Mesodermal cell (in vitro differentiated cells): ENCODE results near the gene KCNJ6.
"Not testable (repeated sequence)": the region's sequence is repeated elsewhere in the genome, so short reads cannot be mapped to it uniquely, and the experiment has no call there.

Experiments
- H3K27ac ChIP-seq: 2 replicates; pipeline ENCODE4 v1.7.0; 2013; ENCODE audit warnings: mild to moderate bottlenecking, low read depth, low read length, moderate library complexity; ENCODE audit not compliant: severe bottlenecking
- H3K36me3 ChIP-seq: 2 replicates; pipeline ENCODE4 v1.7.1; 2013; ENCODE audit warnings: mild to moderate bottlenecking, low read length, moderate library complexity; ENCODE audit not compliant: control insufficient read depth, insufficient read depth
- H3K4me1 ChIP-seq: one replicate; pipeline ENCODE4 v1.7.1; 2013; ENCODE audit warnings: mild to moderate bottlenecking, low read length; ENCODE audit not compliant: insufficient read depth, control insufficient read depth, poor library complexity, severe bottlenecking
- H3K4me3 ChIP-seq: 2 replicates; pipeline ENCODE4 v1.7.0; 2013; ENCODE audit warnings: low read length, control low read depth, mild to moderate bottlenecking; ENCODE audit not compliant: insufficient read depth, poor library complexity, severe bottlenecking; ENCODE audit errors: extremely low read depth
- H3K9me3 ChIP-seq: 2 replicates; pipeline ENCODE4 v1.7.1; 2013; ENCODE audit warnings: mild to moderate bottlenecking, low read length, moderate library complexity; ENCODE audit not compliant: control insufficient read depth
- WGBS, 2 experiments: methylation state at CpG; one replicate each; pipeline ENCODE4 v1.1.5; 2013; ENCODE audit warnings: missing lambda C conversion rate in 2 of 2; ENCODE audit not compliant: insufficient coverage in 2 of 2; 5-methylcytosine and 5-hydroxymethylcytosine counted together

KCNJ6 gene

GRCh38 chr21:37588644-37589043, 327.6 kb downstream of the KCNJ6 start:
- not testable (repeated sequence) for H3K9me3 ChIP-seq, H3K36me3 ChIP-seq, H3K4me3 ChIP-seq, H3K4me1 ChIP-seq, H3K27ac ChIP-seq
- WGBS, 2 experiments, result 92% methylated on average over 2 of the region's 8 CpGs; no CpG with 5 or more reads in 1 of the 2 experiments

GRCh38 chr21:37587635-37588177, 328.6 kb downstream of the KCNJ6 start:
- 83 to 93% methylated on average over 3 to 4 of the region's 5 CpGs for WGBS, 2 experiments
- Histone ChIP-seq H3K27ac (no peak overlapping the region), H3K4me1 (peaks cover 3% of the 10 kb centered on the region)

GRCh38 chr21:37587203-37587602, 329.1 kb downstream of the KCNJ6 start:
- H3K4me1 ChIP-seq, result no peaks in the 10 kb centered on the region
- H3K27ac ChIP-seq, result no peak overlapping the region
- H3K9me3 ChIP-seq, result no peaks in the 10 kb centered on the region
- H3K4me3 ChIP-seq, result no peak overlapping the region
- no peaks in the 10 kb centered on the region for H3K36me3 ChIP-seq
- 90 to 98% methylated on average over 4 of the region's 4 CpGs for WGBS, 2 experiments

More at GRCh38 chr21:37587635-37588177, 328.6 kb downstream of the KCNJ6 start:
- H3K4me3 ChIP-seq, result no peak overlapping the region
- H3K36me3 ChIP-seq, result no peaks in the 10 kb centered on the region
- no peaks in the 10 kb centered on the region for H3K9me3 ChIP-seq

- Histone ChIP-seq H3K4me1 (no peaks in the 10 kb centered on the region), H3K4me3 (no peak overlapping the region), H3K27ac (no peak overlapping the region), H3K36me3 (no peaks in the 10 kb centered on the region), H3K9me3 (peaks cover 17% of the 10 kb centered on the region)
- 75 to 85% methylated on average over 1 to 4 of the region's 5 CpGs for WGBS, 2 experiments
Measured at GRCh38 chr21:37582590-37582989, 333.7 kb downstream of the KCNJ6 start.

GRCh38 chr21:37580666-37581065, 335.6 kb downstream of the KCNJ6 start:
- Histone ChIP-seq H3K4me1 (no peaks in the 10 kb centered on the region), H3K27ac (no peak overlapping the region), H3K36me3 (no peaks in the 10 kb centered on the region), H3K4me3 (no peak overlapping the region), H3K9me3 (peaks cover 18% of the 10 kb centered on the region)
- WGBS, 2 experiments, result 79 to 93% methylated on average over 2 of the region's 3 CpGs

GRCh38 chr21:37579356-37579755, 336.9 kb downstream of the KCNJ6 start:
- Histone ChIP-seq H3K9me3 (peaks cover 18% of the 10 kb centered on the region), H3K36me3 (no peaks in the 10 kb centered on the region), H3K4me3 (no peak overlapping the region), H3K4me1 (no peaks in the 10 kb centered on the region), H3K27ac (no peak overlapping the region)
- WGBS, 2 experiments, result 100% methylated on average over 1 of the region's 1 CpG; no CpG with 5 or more reads in 1 of the 2 experiments

GRCh38 chr21:37578471-37579126, 337.7 kb downstream of the KCNJ6 start:
- H3K27ac ChIP-seq, result no peak overlapping the region
- no peak overlapping the region for H3K4me3 ChIP-seq
- WGBS, 2 experiments, result no CpG with 5 or more reads among the region's 2 CpGs
- no peaks in the 10 kb centered on the region for H3K4me1 ChIP-seq
- no peaks in the 10 kb centered on the region for H3K36me3 ChIP-seq
- H3K9me3 ChIP-seq, result peaks cover 18% of the 10 kb centered on the region

GRCh38 chr21:37576929-37577328, 339.3 kb downstream of the KCNJ6 start:
- H3K4me3 ChIP-seq, result not testable (repeated sequence)
- no CpG with 5 or more reads among the region's 1 CpG for WGBS, 2 experiments

GRCh38 chr21:37575580-37575979, 340.7 kb downstream of the KCNJ6 start:
- H3K9me3 ChIP-seq, result peaks cover 18% of the 10 kb centered on the region
- no peak overlapping the region for H3K27ac ChIP-seq
- H3K4me1 ChIP-seq, result no peaks in the 10 kb centered on the region
- no peaks in the 10 kb centered on the region for H3K36me3 ChIP-seq
- H3K4me3 ChIP-seq, result no peak overlapping the region
- 94 to 96% methylated on average over 10 to 11 of the region's 11 CpGs for WGBS, 2 experiments

More at GRCh38 chr21:37576929-37577328, 339.3 kb downstream of the KCNJ6 start:
- H3K36me3 ChIP-seq, H3K4me1 ChIP-seq, H3K27ac ChIP-seq: not testable (repeated sequence)
- peaks cover 18% of the 10 kb centered on the region for H3K9me3 ChIP-seq

GRCh38 chr21:37574751-37575150, 341.5 kb downstream of the KCNJ6 start:
- Histone ChIP-seq H3K27ac (no peak overlapping the region), H3K9me3 (peaks cover 18% of the 10 kb centered on the region), H3K4me1 (no peaks in the 10 kb centered on the region), H3K36me3 (no peaks in the 10 kb centered on the region), H3K4me3 (no peak overlapping the region)
- WGBS, 2 experiments, result 91 to 98% methylated on average over 5 to 7 of the region's 7 CpGs

- no peak overlapping the region for H3K27ac ChIP-seq
- no peak overlapping the region for H3K4me3 ChIP-seq
- 90 to 92% methylated on average over 5 to 6 of the region's 6 CpGs for WGBS, 2 experiments
- H3K4me1 ChIP-seq, result no peaks in the 10 kb centered on the region
- peaks cover 16% of the 10 kb centered on the region for H3K9me3 ChIP-seq
- no peaks in the 10 kb centered on the region for H3K36me3 ChIP-seq
Measured at GRCh38 chr21:37574316-37574715, 341.9 kb downstream of the KCNJ6 start.
